HG03066 (cell line): Measurements from ENCODE around the gene TTYH2.

Experiments
- ATAC-seq: cut with Tn5 transposase; IDR thresholded peaks from one replicate; pipeline ENCODE4 v1.9.1; 2021; ENCODE audit warnings: low read depth; ENCODE audit not compliant: unreplicated experiment

The TTYH2 gene

DNA sequence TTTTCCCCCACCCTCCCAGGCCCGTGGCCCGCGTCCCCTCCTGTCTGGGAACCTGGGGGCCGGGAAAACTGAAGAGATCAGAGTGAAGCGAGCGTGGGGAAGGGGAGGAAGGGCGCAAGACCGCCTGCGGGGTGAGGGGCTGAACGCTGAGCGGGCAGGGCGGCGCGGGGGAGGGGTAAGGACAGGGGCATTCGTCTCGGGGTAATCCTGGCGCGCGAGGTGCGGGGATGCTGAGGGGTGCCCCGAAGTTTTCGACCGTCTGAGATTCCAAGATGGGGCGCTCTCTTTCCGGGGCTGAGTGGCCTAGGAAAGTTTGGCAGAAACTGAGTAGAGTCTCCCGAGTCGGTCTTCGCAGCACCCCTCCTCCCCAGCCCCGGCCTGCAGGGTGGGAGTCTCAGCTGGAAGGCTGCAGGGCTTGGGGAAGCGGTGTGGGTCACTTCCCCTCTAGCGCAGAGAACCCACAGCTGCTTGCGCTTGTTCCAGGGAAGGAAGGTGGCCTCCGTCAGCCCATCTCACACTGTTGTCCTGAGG is 555 bp downstream of the TTYH2 start:
- no peak for ATAC-seq

DNA sequence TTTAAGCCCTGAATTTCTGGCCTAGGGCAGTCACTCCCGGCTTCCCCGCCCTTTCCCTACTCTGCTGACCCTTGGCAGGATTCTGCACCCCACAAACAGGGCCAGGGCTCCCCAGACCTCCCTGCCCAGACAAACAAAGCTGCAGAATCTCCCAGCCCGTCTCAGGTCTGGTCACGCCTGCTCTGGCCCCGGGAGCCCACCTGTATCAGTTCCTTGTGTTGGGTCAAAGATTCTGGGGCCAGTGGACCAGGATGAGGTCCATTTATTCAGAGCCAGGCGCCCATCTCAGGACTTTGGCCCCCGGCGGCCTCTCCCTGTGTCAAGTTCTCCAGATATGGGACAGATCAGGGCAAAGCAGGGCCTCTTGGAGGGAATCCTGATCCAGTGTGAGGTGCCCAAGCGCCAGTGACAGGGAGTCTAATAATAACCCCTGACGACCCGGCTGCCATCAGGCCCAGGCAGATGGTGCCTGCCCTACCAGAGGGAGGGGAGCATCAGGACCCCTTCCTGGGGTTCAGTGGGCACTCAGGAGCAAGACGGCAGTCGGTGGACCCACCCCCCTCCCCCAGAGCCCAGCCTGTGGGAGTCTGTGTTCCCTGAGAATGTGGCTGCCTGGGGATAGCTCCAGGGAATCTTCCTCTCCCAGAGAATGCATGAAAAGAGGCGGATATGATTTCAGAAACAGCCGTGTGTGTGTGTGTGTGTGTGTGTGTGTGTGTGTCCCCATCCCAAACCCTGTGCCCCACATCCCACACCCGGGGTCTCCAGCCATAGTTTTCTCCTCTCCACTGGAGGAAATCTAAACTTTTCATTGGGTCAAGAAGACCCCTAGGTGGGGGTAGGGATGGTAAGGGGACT is 1.3 kb downstream of the TTYH2 start:
- ATAC-seq, result no peak

- no peak for ATAC-seq
Measured at GRCh38 chr17:74215342-74215727, 2.0 kb downstream of the TTYH2 start.

- no peak for ATAC-seq
Measured at GRCh38 chr17:74216505-74216904, 3.1 kb downstream of the TTYH2 start.

- no peak for ATAC-seq
Measured at GRCh38 chr17:74217037-74217730, 3.8 kb downstream of the TTYH2 start.

- ATAC-seq, result no peak
Measured at GRCh38 chr17:74217888-74218287, 4.5 kb downstream of the TTYH2 start.

DNA sequence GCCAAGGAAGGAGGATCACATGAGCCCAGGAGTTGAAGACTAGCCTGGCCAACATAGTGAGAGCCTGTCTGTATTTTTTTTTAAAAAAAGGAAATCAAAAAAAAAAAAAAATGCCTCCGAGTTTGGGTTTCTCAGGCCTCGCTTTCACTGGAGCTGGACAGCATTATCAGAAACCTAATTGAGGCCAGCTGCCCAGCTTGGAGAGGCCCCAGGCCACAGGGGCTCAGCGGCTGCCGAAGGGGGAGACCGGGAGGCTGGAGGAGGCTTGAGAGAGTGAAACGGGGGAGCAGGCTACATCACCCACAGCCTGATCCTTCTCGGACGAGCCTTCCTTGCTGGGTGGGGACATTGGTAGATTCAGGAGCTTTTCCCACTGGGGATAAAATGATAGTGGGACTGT is 5.1 kb downstream of the TTYH2 start:
- ATAC-seq, result no peak

DNA sequence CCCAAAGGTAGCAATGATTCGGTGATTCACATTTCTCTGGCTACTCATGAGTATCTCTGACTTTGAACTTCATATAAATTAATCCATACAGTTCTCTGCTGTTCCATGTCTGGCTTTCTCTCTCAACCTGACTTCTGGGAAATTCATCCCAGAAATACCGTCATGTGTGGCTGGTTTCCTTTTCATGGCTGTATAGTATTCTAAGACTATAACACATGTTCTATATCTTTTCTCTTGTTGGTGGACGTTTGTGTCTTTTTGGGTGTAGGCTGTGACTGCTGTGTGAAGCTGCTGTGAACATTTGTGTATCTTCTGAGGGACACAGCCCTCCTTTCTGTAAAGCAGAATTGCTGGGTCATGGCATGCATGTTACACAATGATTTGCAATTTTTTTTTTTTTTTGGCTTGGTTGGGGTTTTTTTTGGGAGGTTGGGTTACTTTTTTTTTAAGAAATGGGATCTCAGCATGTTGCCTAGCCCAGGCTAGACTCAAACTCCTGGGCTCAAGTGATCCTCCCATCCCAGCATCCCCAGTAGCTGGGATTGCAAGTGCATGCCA is 6.3 kb downstream of the TTYH2 start:
- ATAC-seq, result no peak

DNA sequence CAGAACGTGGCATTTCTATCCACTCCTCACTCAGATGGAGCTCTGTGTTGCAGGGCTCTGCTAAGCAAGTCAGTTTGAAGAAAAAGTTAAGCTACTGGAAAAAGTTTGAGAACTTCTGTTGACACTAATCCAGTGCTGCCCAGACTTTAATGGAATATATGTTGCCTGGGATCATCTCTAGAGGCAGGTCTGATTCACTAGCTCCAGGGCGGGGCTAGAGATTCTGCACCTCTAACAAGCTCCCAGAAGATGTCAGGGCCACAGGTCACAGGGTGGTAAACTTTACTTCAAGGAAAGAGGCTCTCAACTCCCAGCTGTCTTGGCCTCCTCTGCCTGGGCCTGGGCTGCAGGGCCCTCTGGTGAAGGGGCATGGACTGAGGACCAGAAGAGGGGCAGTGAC is 6.8 kb downstream of the TTYH2 start:
- ATAC-seq, result no peak

- no peak for ATAC-seq
Measured at GRCh38 chr17:74220946-74221818, 7.8 kb downstream of the TTYH2 start.

DNA sequence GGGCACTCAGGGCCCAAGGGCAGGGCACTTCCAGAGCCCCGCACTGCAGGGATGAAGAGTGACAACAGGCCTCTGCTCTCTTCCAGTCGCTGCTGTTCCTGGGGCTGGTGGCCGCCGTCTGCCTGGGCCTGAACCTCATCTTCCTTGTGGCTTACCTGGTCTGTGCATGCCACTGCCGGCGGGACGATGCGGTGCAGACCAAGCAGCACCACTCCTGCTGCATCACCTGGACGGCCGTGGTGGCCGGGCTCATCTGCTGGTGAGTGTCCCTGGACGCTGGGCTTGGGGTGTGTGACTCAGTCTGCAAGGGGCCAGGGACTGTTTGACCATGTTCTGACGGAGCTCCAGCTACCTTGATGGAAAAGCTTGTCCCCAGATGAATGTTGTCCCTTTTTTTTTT is 9.0 kb downstream of the TTYH2 start:
- ATAC-seq, result no peak

GRCh38 chr17:74223901-74224300 is 10.5 kb downstream of the TTYH2 start:
- ATAC-seq, result no peak

DNA sequence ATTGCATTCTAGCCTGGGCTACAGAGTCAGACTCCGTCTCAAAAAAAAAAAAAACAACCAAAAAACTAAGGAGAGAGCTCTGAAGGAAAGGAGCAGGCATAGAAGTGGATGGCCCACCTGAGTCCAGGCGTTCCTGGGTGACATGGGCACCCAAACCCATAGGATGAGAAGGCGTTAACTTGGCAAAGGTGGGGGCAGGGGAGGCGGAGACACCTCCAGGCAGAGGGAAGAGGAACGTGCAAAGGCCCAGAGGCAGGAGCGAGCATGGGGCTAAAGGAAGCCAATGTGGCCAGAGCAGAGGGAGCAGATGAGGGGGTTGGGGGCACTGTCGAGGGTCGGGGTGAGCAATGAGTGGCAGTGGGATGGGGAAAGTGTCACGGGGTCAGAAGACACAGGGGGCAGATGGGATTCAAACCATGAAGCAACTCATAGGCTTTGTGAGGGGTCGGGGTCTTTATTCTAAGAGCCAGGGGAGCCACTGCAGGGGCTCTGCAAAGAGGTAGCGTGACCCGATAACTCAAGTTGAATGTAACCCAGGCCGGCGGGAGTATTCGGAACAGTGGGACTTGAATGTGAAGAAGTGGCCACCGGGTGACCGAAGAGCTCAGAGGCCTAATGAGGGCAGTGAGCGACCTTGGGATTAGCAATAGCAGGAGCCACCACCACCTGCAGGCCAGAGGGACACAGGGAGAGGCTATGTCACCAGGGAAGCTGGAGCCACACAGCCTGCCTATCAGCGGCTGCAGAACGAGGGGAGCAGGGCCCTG is 11.8 kb downstream of the TTYH2 start:
- ATAC-seq, result no peak

- no peak for ATAC-seq
Measured at GRCh38 chr17:74226252-74226651, 12.9 kb downstream of the TTYH2 start.

- ATAC-seq, result no peak
Measured at GRCh38 chr17:74227271-74228080, 14.1 kb downstream of the TTYH2 start.

- ATAC-seq, result no peak
Measured at GRCh38 chr17:74228306-74228978, 15.1 kb downstream of the TTYH2 start.

DNA sequence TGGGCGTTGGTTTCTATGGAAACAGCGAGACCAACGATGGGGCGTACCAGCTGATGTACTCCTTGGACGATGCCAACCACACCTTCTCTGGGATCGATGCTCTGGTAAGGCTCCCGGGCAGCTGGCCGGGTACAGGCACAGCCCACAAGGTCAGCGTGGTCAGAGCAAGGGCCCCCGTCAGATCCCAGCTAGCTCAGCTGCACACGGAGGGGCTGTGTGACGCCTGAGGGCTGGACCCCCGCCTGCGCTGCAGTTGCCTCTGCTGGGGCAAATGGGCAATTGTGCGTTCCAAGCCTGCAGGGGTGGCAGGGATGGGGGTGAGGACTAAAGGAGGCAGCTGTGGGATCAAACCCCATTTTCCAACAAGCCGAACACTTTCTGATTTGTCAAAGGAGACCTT is 17.5 kb downstream of the TTYH2 start:
- no peak for ATAC-seq
